GM18511 (cell line): ENCODE results near the gene ELMOD1.

Source experiments
- ATAC-seq: cut with Tn5 transposase; IDR thresholded peaks from one replicate; pipeline ENCODE4 v1.9.1; 2021; ENCODE audit warnings: mild to moderate bottlenecking, moderate library complexity; ENCODE audit not compliant: unreplicated experiment

ELMOD1 gene

DNA sequence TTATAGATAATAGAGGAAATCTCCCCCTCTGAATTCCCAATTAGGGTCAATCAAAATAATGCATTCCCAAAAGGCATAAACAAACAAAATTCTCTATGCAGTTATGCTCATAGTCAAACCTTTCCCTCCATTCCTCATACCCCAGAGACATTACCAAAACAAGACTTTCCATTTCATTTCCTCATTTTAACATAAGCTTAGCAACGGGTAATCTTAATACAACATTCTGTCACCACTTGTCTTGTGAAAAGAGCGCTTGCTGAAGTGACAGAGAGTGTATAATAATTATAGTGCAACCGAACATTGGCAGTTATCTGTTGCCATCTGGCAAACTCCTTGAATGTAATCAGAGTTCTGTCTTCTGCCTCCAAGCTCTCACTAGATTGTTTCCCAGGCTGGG lies 122.1 kb downstream of the ELMOD1 start:
- ATAC-seq = no peak
